DND-41 (cell line): ENCODE measurements around the gene FAM120AOS.

Experiments
- CTCF ChIP-seq: IDR thresholded peaks from 2 replicates; pipeline ENCODE4 v1.5.1; 2012; ENCODE audit warnings: borderline replicate concordance, low read length, moderate library complexity, mild to moderate bottlenecking; ENCODE audit not compliant: poor library complexity, severe bottlenecking; ENCODE audit errors: extremely low read depth
- EZH2 ChIP-seq: IDR thresholded peaks from 3 replicates; pipeline ENCODE4 v1.6.1; 2012; ENCODE audit warnings: borderline replicate concordance, low read depth, mild to moderate bottlenecking, moderate library complexity, low read length, inconsistent platforms; ENCODE audit not compliant: severe bottlenecking

- no peak for TF ChIP-seq CTCF
- TF ChIP-seq EZH2, result no peak
Measured at GRCh38 chr9:93467462-93467861, 14.1 kb upstream of the FAM120AOS start.
